ENCODE measurements around the gene ANKRD13C.

- TF ChIP-seq CTCF (IDR thresholded peaks at IDR 0.05; ENCODE audit: borderline replicate concordance, extremely low read depth, low read length, poor library complexity, severe bottlenecking) (no peak), EZH2 (IDR thresholded peaks at IDR 0.05; ENCODE audit: borderline replicate concordance, low read depth, low read length, severe bottlenecking) (no peak)
Measured at GRCh38 chr1:70239940-70240339, 114.6 kb downstream of the ANKRD13C start.
